Stimulated activated CD8-positive, alpha-beta memory T cell treated with anti-CD3 and anti-CD28 coated beads, Interleukin-4, amount 100 ng/mL, for 1 hour (primary cell): ENCODE data around the gene GJB3.
"Not testable (repeated sequence)": the region's sequence is repeated elsewhere in the genome, so short reads cannot be mapped to it uniquely, and the experiment has no call there.

ENCODE experiments used
- DNase-seq, 2 donors: peaks; one replicate each; pipeline ENCODE4 v3.0.0-alpha.2; 2020; ENCODE audit warnings: low read depth in 2 of 2, low spot score in 1 of 2

GJB3 gene

DNA sequence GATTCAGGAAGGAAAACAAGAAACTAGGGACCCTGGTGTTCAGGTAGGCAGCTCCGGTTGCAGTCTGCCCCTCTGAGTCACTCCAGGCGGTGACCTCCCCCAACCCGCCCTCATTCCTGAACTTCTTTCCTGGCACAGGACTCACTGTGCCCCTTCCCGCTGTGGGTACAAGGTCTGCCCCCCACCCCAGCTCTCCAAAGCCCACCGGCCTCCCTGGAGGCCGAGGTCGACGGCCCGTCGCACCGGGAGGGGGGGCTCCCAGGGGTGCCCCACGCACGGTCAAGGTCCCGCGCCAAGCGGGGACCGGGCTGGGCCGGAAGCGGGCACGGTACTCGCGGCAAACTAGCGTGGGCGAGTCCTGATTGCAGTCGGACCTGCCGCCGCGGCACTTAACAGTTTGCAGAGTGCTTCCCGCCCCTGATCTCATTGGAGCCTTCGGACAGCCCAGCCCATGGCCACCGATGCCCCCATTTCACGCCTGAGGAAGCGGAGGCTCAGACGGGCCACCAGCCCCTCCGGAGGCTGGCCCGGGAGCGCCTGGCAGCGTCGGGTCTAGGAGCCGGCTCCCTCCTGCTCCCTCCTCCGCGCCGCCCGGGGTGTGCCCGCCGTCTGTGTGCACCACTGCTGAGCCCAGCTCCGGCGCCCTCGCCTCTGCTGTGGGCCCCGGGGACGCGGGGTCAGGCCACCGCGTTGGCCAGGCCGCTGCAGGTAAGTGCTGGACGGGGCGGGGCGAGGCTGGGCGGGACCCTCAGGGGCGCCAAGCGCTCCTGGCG, at the start of gene GJB3:
Gene GJB3 (plus strand): TSS at position 144 of the 773 bp plus-strand sequence. CDS start 3,549 bp downstream, outside the sequence.
- no peak for DNase-seq

DNA sequence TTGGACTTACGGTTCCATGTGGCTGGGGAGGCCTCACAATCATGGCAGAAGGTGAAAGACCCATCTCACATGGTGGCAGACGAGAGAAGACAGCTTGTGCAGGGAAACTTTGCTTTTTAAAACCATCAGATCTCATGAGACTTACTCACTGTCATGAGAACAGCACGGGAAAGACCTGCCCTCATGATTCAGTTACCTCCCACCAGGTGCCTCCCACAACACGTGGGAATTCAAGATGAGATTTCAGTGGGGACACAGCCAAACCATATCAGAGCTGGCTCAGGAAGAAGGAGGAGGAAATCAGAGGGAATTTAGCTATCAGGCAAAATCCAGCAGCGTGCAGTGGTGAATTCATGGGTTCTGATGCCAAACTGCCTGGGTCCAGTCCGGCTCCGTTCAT, 48.2 kb upstream of the GJB3 start:
- not testable (repeated sequence) for DNase-seq

DNA sequence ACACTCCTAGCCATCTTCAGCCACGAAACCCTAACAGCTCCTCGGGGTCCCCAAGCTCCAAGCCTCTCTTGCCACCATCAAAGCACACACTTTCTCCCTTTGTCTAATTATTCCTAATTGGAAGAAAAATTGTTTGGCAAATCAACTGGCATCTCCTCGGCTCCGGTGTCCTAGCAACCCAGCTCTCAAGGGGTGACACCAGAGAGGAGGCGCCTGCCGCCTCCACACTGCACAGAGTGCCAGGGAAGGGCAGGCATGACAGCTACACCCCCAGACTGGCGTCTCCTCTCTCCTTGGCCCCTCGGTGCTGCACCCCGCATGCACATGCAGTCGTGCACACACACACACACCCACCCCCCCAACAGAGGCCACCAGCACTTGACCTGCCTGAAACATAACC, 44.3 kb upstream of the GJB3 start:
- DNase-seq = no peak

DNA sequence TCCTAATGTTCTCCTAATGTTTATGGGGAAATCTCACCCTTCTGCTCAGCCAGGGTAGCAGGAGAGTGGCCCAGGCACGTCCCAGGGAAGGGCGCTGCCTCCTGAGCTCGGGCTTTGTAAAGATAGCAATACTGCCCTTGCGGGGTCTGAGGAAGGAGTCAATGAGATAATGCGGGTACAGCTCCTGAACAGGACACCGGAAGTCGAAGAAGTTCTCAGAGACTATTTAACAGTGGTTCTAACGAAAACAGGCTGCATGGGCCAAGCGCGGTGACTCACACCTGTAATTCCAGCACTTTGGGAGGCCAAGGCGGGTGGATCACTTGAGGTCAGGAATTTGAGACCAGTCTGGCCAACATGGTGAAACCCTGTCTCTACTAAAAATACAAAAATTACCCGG, 43.8 kb upstream of the GJB3 start:
- not testable (repeated sequence) for DNase-seq

DNA sequence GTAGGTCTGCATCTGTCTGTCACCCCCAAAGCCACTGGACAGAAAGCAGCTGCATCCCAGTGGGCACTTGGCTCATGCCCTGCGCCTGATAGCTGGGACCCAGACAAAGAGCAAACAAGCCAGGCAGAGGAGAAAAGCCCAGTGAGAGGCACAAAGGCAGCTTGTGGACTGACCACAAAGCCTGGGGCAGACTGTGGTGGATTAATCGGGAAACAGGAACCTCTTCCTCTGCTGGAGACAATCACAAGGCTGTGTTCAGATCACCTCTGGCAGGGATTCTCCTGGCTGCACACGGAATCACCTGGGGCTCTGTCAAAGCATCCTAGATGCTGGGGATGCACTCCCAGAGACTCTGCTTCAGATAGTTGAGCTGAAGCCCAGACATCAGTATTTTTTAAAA, 41.4 kb upstream of the GJB3 start:
- DNase-seq = no peak

DNA sequence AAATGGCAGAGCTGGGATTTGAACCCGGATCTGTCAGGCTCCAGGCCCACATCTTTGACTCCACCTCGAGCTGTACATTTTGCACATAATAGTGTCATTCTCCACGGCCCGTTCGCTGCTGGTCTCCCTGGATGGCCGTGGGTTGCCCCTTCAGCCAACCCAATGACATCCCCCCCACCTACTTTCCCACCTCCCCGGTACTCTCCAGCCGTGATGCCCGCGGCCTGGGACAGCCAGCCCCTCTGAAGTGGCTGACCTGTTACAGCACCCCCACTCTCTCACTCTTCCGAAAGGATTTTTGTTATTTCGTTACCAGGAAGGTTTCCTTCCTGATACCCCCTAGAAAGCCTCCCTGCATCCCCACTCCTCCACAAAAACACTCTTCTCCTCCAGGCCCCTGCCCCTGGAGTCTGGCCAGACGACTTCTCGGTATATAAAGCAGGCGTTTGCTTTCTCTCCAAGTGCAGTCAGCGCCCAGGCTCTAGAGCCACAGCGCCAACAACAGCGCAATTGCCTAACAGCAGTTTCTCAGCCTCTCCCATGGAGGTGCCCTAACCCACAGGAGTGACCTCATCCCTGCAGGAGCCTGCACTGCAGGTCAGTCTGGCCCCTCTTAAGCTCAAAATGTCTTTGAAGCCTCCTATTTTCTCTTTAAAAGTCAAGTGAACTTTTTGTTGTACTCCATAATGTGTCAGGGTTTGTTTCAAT, 40.7 kb upstream of the GJB3 start:
- DNase-seq = no peak

DNA sequence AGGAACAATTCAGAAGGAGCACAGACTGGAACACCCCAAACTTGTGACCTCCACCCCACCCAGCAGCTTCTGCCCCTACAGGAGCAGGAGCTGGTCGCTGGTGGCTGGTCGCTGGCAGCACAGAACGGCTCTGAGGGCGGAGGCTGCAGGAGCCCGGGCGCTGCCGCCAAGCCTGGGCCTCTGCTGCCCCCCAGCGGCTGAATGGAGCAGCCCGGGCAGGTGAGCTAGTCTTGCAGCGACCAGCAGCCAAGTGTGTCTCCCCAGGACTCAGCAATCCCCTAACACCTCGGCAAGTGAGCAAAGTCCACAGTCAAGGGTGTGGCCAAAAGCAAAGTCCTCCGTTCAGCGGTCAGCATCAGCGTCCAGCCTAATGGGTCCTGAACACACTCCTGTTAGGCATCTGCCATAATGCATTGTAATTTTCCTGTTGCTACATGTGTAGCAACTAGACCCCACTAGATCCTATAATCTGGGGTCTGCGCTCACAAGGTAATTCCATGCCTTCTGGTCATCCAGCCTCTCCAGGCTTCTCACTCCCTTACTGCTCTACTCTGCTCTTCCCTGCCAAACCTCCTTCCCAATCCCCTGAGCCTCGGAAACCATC, 38.2 kb upstream of the GJB3 start:
- DNase-seq = peak; percentile 36 to 42

DNA sequence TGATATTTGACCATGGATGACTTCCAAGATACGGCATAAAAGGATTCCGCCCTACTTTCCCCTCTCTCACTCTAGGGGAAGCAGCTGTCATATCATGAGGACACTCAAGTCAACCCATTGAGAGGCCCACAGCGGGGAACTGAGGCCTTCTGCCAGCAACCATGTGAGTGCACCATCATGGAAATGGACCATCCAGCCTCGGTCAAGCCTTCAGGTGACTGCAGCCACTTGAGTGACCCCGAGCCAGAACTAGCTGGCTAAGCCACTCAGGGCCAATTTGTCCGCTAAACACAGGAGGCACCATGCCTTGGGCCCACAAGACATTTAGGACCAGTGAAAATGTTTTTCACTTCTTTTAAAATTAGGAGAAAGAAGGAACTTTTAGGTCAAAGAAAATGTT, 37.2 kb upstream of the GJB3 start:
- no peak for DNase-seq

DNA sequence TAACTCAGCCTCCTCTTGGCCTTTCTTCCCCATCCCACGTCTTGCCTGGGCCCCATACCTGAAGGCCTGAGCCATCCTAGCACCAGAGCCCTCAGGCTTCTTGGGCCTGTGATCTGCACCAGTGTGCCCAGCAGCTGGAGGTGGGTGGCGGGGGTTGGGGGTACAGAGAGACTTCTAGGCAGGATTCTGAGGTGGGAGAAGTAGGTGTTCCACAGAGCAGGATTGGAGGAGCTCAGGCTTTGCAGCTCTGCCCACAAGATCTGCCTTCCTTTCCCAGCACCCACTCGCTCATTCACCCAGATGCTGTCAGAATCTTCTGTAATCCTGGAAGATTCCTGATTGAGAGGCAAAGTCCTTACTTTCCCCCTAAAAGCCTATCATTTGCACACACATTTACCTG, 36.2 kb upstream of the GJB3 start:
- DNase-seq = no peak

DNA sequence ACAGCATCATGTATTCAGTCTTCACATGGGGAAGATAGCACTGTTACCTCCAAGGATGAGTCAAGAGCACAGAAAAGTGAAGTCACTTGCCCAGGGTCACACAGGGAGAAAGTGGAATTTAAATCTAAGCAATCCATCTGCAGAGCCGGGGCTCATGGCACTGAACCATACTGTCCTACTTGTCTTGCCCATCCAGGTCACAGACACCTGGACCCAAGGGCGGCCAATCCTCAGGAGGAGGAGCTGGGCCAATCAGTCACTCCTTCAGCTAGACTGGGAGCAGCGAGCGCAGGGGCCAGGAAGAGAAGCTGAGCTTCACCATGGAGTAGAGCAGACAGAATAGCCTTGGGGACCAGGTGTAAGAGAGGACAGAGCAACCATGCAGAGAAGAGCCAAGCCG, 35.3 kb upstream of the GJB3 start:
- no peak for DNase-seq

DNA sequence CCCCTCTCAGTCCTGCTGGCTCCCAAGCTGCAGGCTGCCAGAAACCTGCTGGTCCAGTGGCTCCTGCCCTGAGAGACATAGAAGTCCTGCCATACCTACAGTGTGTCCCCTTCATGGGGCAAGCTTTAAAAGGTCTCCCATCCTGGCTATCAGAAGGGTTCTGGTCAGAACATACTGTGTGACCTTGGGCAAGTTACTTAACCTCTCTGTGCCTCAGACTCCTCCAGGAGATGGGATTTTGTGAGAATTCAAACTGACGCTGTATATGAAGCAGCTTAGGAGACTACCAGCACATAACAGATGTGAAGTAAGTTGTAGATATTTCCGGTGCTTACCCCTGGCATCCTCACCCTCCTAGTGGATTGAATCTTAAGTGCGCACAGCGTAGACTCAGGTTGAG, 34.9 kb upstream of the GJB3 start:
- no peak for DNase-seq

DNA sequence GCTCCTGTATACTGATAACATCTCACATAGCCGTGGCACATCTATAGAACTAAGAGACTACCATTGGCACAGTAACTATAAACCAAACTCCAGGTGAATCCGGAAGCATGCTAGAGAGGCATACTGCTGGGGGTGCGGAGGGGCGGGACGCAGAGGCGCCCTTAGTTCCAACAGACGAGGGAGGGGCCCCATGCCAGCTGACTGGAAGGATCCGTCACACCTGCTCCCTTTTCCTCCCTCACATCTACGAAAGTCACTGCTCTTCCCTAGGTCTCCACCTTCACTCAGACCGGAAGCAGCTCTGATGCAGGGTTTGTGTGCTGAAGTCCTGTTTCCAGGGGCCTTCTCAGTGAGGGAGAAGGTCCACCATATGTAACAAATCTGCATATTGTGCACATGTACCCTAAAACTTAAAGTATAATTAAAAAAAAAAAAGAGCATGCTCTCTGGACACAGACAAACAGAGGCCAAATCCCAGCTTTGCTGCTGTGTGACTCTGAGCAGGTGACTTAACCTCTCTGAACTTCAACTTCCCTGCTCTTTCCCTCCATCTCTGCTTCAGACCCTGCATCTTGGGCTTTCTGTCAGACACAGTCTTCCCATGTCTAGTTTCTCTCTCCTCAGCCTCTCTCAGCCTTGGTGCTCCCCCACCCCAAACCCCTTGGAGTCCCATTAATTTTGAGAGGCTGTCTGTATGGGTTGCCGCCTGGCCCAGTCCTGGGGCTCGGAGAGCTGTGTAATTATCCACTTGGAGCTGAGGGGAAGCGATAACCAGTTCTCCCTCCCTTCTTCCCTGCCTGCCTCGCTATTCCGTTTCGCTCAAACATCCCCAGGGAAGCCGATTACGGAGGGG, 34.0 kb upstream of the GJB3 start:
- DNase-seq = no peak

DNA sequence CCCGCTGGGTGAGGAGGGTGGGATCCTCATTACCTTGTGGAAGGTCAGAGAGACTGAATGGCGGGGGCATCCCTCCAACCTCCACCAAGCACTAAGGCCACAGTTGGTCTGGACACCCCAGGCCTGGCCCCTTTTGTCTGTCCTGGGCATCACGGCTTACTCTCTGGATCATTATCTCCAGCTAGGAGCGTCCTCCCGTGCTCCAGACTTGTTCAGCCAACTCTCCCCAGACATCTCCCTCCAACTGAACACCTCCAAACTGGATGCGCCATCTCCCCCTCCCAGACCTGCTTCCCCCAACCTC, 33.4 kb upstream of the GJB3 start:
- no peak for DNase-seq

DNA sequence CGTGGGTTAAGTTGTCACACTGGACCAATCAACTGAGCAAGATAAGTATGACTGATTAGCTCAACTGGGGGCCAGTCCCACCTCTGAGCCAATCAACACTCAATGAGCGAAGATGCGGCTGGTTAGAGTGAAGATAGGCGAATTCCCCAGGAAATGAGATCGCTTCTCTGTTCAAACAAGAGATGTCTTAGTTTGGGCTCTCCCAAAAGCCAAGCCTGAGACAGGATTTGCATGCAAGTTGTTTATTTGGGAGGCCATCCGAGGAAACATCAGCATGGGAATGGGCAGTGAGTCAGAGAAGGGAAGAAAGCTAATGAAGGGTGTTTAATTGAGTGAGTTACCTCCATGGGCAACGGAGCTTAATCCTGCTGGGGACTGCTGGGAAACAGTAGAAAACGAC, 31.0 kb upstream of the GJB3 start:
- no peak for DNase-seq

DNA sequence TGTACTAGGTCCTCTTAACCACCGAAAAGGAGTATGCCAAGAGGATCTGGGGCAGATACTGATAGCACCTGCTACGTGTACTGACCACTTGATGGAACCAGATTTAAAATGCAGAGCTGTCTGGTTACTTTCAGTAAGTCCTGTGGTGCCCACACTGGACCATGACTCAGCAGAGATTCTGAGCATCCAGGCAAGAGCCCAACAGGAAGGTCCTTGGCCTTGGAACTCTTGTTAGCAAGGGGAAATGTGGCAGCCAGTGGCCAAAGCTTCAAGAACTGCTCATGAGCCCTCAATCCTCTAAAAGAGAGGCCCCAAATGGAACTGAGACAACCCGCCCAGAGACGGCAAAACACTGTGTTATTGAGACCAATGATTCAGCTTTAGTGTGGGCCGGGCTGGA, 30.4 kb upstream of the GJB3 start:
- no peak for DNase-seq

DNA sequence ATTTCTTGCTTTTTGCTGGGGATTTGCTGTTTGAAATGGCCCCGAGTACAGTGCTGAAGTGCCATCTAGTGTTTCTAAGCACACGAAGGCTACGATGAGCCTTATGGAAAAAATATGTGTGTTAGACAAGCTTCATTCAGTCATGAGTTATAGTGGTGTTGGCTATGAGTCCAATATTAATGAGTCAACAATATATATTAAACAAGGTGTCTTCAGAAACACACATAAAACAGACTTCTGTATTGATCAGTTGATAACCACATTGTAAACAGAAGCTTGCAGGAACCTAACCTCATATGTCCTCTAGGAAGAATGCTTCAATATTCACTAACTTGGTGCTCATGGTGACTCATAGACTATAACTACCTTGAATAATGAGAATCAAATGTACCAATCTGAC, 27.9 kb upstream of the GJB3 start:
- DNase-seq = no peak

DNA sequence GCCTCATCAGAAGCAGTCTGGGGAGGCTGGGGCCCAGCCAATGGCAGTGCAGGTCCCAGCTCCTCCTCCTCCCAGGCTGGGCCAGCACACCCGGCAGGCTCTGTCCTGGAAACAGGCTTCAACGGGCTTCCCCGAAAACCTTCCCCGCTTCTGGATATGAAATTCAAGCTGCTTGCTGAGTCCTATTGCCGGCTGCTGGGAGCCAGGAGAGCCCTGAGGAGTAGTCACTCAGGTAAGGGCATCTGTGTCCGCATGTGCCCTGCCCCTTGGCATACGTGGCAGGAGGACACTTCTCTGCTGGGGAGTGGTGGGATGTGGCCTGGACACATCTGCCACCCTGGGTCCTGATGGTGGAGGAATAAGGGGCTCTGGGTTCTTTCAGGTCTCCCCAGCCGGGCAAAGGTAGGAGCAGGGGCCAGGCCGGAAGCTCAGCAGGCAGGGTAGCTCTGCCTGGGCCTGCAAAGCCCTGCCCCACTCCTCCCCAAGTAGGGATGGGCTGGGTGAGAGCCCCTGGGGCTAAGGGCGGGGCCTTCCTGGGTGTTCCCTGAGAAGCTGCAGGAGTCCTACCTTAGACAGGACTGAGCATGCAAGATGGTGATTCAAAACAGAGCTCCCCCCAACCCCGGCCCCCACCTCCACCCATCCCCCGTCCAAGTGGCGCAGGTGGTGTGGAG, 25.9 kb upstream of the GJB3 start, which contains the start of gene GJB5:
Gene GJB5 (plus strand): TSS at position 84 of the 674 bp plus-strand sequence. CDS start 2,284 bp downstream, outside the sequence.
- no peak for DNase-seq

DNA sequence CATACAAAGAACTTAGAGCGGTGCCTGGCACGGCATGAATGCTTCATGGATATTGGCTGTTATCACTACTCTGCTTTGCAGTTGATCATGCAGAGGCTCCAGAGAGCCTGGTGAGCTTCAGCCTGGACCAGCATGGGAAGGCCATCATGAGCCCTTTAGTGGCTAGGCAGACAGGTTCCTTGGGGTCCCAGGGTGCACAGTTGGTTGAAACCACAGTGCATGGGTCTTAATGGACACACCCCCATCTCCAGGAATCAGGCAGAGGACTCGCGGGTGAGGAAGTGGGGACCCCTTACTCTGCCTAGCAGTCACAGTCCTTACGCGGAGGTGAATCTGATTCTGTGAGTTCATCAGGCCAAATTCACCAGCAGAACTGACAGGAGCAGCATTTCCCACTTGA, 25.1 kb upstream of the GJB3 start:
- no peak for DNase-seq

DNA sequence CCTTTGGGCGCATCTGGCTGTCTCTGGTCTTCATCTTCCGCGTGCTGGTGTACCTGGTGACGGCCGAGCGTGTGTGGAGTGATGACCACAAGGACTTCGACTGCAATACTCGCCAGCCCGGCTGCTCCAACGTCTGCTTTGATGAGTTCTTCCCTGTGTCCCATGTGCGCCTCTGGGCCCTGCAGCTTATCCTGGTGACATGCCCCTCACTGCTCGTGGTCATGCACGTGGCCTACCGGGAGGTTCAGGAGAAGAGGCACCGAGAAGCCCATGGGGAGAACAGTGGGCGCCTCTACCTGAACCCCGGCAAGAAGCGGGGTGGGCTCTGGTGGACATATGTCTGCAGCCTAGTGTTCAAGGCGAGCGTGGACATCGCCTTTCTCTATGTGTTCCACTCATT, 23.6 kb upstream of the GJB3 start:
- DNase-seq = no peak

DNA sequence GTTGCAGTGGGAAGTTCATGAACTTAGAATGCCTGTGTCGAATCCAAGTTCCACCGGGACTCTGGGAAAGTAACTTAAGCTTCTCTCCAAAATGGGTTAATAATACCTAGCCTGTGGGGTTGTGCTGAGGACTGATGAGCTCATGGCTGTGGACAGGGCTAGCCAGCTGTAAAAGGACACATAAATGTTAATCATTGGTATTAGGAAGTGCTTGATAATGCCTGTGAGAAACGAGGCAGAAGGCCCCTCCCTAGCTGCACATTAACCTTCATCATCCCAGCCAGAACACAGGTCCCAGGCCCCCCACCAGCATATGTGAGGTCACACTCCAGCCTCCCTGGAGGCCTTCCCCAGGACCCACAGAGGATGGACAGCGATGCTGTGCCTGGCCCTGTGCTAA, 22.3 kb upstream of the GJB3 start:
- no peak for DNase-seq
